K562 treated with DMSO at 1 percent for 12 hours (cell line): Measurements from ENCODE around the gene EFHD2. TPM values are rescaled to one million over a fixed set of nuclear protein-coding genes. Genes with fewer than 3 reads are reported as not detected.

Source experiments
- total RNA-seq: library from RNA; unstranded; fragments of 300-600 nt; gene quantifications from 2 replicates; pipeline ENCODE4 v1.2.3, GENCODE V29; 2022; ENCODE audit not compliant: insufficient read depth

EFHD2 gene
- total RNA-seq, result 65.3 and 67.0 TPM in 2 replicates

GRCh38 chr1:15409388-15410222 is at the start of gene EFHD2:
Gene EFHD2 (plus strand): TSS chr1:15409888. CDS start chr1:15409972, 84 bp downstream.

GRCh38 chr1:15456313-15456954 is 46.7 kb downstream of the EFHD2 start, which contains the start of gene CELA2A:
Gene CELA2A (plus strand): TSS chr1:15456732. CDS start chr1:15456754, 22 bp downstream.

DNA sequence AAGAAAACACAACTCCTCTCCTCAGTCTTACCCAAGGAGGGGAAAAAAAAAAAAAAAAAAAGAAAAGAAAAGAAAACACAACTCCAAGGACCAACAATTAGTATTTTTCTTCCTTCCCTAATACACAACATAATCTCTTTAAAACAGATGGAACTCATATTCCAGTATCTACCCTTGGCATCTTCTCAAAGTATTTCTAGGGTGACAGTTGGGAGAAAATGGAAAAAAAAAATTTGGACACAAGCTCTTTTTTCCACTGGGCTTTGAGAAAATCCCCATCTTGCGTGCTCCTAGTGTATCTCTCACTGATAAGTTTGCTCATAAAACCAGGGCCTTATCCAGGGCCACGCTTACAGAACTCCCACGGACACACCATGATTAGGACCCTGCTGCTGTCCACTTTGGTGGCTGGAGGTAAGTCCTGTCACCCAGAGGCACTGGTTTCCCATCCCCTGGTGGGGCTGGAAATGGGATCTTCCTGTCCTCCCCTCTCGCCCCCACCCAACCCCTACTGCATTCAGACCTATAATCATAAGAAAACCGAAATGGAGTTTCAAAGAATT is 66.1 kb downstream of the EFHD2 start, which contains the start of gene CELA2B:
TSS of gene CELA2B (plus strand) at position 353 of the 563 bp plus-strand sequence. CDS start at position 375, 22 bp downstream.

Other genes starting within 250 kb of the EFHD2 start
- gene FHAD1, start 162.7 kb upstream of the EFHD2 start, total RNA-seq, result 4.5 and 22.2 TPM in 2 replicates
- not detected in 2 replicates for gene CTRC, start 28.6 kb downstream of the EFHD2 start, total RNA-seq
- not detected in 2 replicates for gene CELA2A, start 46.8 kb downstream of the EFHD2 start, total RNA-seq
- not detected in 2 replicates for gene CELA2B, start 66.2 kb downstream of the EFHD2 start, total RNA-seq
- gene CASP9, start 114.3 kb downstream of the EFHD2 start, total RNA-seq, result 29.5 and 41.0 TPM in 2 replicates
- gene DNAJC16, start 117.0 kb downstream of the EFHD2 start, total RNA-seq, result 1.7 and 10.0 TPM in 2 replicates
- not detected in 2 replicates for gene AGMAT, start 175.2 kb downstream of the EFHD2 start, total RNA-seq
- 2.8 and 16.8 TPM in 2 replicates for gene DDI2, start 207.6 kb downstream of the EFHD2 start, total RNA-seq